ENCODE results near the gene C3orf22.

DNA sequence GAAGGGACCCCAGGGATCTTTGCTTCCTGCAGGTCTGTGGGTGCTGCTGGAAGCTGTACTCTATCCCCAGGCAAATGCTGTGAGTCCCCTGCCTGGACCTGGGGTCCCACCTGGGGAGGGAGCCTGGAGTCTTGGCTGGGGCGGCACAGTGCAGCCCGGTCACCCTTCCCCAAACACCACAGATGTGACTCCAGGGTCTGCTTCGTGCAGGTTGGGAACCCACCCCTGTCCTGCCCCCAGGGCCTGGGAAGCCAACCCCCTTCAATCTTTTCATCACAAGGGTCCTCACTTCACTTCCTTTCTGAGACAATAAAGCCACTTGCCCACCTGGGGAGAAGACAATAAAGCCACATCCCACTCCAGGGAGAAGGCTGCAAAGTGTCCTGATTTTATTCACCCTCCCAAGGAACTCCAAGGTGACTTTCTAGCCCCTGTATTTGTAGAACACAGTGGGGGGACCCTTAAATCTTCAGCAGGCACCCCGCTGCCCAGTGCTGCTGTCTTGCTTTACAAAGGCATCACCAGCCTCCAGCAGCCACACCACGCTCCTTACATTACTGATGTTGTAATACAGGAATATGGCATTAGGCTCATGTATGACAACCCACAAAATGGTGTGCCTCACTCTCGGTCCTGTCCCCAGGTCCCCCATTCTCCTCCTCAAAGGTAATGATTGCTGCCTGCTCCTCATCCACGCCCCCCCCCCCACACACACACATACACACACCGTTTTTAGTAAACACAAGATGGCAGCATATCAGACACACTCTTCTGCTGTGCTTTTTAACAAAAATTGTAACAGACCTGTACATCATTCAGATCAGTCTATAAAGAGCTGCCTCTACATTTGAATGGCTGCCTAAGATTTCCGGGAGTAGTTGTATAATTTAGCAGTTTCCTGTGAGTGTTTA is 9.9 kb downstream of the C3orf22 start:
- no peak for TF ChIP-seq POLR2A (IDR thresholded peaks at IDR 0.05)
- TF ChIP-seq, protein P1, sequence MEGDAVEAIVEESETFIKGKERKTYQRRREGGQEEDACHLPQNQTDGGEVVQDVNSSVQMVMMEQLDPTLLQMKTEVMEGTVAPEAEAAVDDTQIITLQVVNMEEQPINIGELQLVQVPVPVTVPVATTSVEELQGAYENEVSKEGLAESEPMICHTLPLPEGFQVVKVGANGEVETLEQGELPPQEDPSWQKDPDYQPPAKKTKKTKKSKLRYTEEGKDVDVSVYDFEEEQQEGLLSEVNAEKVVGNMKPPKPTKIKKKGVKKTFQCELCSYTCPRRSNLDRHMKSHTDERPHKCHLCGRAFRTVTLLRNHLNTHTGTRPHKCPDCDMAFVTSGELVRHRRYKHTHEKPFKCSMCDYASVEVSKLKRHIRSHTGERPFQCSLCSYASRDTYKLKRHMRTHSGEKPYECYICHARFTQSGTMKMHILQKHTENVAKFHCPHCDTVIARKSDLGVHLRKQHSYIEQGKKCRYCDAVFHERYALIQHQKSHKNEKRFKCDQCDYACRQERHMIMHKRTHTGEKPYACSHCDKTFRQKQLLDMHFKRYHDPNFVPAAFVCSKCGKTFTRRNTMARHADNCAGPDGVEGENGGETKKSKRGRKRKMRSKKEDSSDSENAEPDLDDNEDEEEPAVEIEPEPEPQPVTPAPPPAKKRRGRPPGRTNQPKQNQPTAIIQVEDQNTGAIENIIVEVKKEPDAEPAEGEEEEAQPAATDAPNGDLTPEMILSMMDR (IDR thresholded peaks at IDR 0.05): no peak
